Measurements from ENCODE around the gene DAB2IP. TPM values are rescaled to one million over a fixed set of nuclear protein-coding genes. Genes with fewer than 3 reads are reported as not detected.

DAB2IP gene
- total RNA-seq, 3 donors from 2014 or later = 109 to 157 (median 111) TPM

DNA sequence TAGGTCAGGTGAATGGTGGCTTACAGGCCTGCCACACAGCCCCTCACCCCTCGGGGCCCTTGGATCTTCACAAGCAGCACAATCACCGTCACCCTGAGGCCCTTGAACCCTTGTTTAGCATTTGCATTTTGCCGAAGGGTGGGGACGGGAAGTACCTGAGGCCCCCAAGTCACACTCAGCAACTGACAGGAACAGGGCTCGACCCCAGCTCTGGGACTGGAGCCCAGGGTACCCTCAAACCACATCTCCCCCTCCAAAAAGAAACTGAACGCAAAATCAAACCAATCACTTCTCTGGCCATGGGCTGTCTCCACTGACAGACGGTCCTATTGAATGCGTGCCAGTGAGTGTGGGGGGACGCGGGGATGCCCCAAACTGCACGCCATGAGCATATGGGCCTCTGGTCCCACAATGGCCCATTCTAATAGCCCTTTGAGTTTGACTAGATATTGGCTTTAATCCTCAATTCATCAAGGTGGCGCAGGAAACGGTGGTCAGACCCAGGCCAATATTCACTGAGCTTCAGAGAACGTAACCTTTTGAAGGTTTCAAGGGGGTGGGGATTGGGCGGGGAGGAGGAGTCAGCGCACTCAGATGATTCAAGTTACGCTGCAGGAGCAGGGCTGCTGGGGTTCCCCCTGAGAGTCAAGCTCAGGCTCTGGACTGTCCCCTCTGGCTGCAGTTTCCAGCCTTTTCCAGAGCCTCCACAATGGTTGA, 176.0 kb downstream of the DAB2IP start:
- H3K4me3 ChIP-seq = no peak overlapping the region
- H3K4me1 ChIP-seq (ENCODE audit: low read depth) = no peaks in the 10 kb centered on the region
- intact Hi-C loops (cut with DNase I, micrococcal nuclease) = no loop called here
- DNase-seq = no peak
- no peak for ATAC-seq
- H3K36me3 ChIP-seq (ENCODE audit: low read depth) = no peaks in the 10 kb centered on the region
- TF ChIP-seq, protein P1, sequence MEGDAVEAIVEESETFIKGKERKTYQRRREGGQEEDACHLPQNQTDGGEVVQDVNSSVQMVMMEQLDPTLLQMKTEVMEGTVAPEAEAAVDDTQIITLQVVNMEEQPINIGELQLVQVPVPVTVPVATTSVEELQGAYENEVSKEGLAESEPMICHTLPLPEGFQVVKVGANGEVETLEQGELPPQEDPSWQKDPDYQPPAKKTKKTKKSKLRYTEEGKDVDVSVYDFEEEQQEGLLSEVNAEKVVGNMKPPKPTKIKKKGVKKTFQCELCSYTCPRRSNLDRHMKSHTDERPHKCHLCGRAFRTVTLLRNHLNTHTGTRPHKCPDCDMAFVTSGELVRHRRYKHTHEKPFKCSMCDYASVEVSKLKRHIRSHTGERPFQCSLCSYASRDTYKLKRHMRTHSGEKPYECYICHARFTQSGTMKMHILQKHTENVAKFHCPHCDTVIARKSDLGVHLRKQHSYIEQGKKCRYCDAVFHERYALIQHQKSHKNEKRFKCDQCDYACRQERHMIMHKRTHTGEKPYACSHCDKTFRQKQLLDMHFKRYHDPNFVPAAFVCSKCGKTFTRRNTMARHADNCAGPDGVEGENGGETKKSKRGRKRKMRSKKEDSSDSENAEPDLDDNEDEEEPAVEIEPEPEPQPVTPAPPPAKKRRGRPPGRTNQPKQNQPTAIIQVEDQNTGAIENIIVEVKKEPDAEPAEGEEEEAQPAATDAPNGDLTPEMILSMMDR (IDR thresholded peaks at IDR 0.05) = no peak
- H3K9me3 ChIP-seq = no peaks in the 10 kb centered on the region

DNA sequence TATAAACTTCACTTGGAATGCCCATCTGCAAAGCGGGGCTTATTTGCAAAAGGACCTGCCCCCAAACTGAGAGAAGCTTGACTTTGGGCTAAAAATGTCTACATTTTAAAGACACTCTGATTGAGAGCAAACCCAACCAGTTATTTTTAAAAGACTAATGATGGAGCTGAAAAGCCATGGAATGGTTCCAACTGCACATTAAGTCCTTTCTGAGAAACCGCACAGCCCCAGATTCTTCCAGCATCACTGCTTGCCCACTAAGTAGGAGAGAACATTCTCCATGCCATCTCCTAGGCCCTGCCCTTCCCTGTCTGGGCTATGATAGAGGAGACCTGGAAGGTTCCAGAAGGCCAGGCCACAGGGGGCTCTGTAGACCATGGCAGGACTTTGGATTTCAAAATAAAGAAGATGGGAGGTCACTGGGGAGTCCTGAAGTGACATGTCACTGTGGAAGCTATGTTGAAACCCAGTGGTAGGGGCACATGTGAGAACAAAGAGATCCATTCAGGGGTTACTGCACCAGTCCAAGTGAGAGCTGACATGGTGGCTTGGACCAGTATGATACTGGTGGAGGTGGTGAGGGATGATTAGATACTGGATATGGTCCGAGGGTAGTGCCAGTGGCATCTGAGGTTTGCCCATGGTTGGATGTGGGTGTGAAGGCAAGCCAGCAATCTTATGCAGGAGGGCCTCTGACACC, 179.2 kb downstream of the DAB2IP start:
- no peak for DNase-seq
- no peaks in the 10 kb centered on the region for H3K36me3 ChIP-seq (ENCODE audit: low read depth)
- TF ChIP-seq, protein P1 (IDR thresholded peaks at IDR 0.05) = no peak
- no peak overlapping the region for H3K4me3 ChIP-seq
- no peak for ATAC-seq
- no peaks in the 10 kb centered on the region for H3K4me1 ChIP-seq (ENCODE audit: low read depth)
- intact Hi-C loops (cut with DNase I, micrococcal nuclease) = no loop called here
- no peaks in the 10 kb centered on the region for H3K9me3 ChIP-seq

DNA sequence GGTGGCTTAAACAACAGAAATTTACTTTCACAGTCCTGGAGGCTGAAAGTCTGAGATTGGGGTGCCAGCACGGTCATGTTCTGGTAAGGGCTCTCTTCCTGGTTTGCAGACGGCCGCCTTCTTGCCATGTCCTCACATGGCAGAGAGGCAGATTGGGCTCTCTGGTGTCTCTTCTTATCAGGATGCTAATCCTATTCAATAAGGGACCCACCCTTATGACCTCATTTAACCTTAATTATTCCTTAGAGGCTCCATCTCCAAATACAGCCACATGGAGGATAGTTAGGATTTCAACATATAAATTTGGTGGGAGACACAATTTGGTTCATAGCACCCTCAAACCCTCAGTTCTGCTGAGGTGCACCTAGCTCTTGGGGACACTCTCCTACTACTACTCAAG, 180.4 kb downstream of the DAB2IP start:
- H3K9me3 ChIP-seq = no peaks in the 10 kb centered on the region
- ATAC-seq = no peak
- intact Hi-C loops (cut with DNase I, micrococcal nuclease) = no loop called here
- no peak overlapping the region for H3K4me3 ChIP-seq
- DNase-seq = no peak
- H3K4me1 ChIP-seq (ENCODE audit: low read depth) = no peaks in the 10 kb centered on the region
- TF ChIP-seq, protein P1 (IDR thresholded peaks at IDR 0.05) = no peak
- no peaks in the 10 kb centered on the region for H3K36me3 ChIP-seq (ENCODE audit: low read depth)

DNA sequence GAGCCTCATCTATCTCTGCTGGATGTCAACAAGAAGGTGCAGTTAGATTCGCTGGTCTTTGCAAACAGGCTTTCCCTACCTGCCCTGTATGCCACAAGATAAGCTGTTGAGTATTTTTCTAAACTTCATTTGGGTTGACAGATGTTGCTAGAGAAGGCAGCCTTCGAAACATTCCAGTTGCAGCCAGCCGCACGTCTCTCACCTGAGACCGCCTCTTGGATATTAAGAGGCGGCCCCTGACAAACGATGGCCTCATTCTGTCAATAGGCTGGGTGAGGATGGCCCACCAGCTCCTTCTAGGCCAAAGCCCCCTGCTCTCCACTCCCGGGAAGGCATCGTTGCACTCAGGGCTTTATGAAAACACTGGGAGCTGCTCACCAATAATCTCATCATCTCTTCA, 181.6 kb downstream of the DAB2IP start:
- H3K4me3 ChIP-seq = no peak overlapping the region
- DNase-seq = no peak
- TF ChIP-seq, protein P1 (IDR thresholded peaks at IDR 0.05) = no peak
- no peak for ATAC-seq
- no peaks in the 10 kb centered on the region for H3K9me3 ChIP-seq
- H3K36me3 ChIP-seq (ENCODE audit: low read depth) = no peaks in the 10 kb centered on the region
- no peaks in the 10 kb centered on the region for H3K4me1 ChIP-seq (ENCODE audit: low read depth)
- intact Hi-C loops (cut with DNase I, micrococcal nuclease) = no loop called here

Other genes starting within 250 kb of the DAB2IP start
- 1 to 10 TPM; 1.7 to 6.5 (median 3.2) TPM for gene GGTA1, start 151.8 kb upstream of the DAB2IP start, total RNA-seq